ENCODE measurements around the gene SLFN14.
"Not testable (repeated sequence)": the region's sequence is repeated elsewhere in the genome, so short reads cannot be mapped to it uniquely, and the experiment has no call there.

The SLFN14 gene

DNA sequence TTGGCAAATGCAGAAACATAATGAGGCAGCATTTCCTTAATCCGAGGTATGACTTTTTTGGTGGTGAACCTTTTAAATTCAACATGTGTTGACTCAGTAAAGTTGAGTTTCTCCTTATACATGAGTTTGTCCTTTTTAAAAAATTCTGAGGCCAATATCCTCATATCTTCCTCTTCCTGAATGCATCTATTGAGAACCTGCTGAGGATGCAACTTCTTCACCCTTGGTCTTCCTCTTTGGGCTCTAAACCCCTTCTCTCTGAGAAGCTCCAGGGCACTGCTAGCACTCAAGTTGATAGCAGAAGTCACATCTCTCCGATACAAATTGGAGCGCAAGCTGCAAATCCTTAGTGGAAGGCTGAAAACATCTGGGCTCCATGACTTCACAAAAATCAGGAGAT, 3.3 kb downstream of the SLFN14 start:
- DNase-seq, result no peak

DNA sequence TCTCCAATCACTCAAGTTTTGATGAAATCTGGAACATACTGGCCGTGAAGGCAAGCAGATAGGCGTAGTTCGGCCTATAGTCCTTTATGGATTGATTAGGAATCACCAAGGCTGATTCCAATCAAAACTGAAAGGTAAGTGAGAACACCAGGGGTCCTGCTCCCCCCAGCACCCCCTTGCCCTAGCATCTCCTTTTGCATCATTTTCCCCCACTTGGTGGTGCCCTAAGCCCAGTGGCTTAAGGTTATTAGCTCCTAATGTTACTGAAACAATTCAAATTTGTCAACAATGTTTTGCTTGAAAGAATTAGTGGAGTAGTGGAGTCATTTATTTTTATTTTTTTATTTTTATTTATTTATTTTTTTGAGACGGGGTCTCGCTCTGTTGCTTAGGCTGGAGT, 4.9 kb downstream of the SLFN14 start:
- no peak for DNase-seq

GRCh38 chr17:35554668-35555067, 6.0 kb downstream of the SLFN14 start:
- DNase-seq, result no peak

GRCh38 chr17:35553310-35553709, 7.3 kb downstream of the SLFN14 start:
- no peak for DNase-seq

- DNase-seq, result no peak
Measured at GRCh38 chr17:35548978-35549377, 11.6 kb downstream of the SLFN14 start.

DNA sequence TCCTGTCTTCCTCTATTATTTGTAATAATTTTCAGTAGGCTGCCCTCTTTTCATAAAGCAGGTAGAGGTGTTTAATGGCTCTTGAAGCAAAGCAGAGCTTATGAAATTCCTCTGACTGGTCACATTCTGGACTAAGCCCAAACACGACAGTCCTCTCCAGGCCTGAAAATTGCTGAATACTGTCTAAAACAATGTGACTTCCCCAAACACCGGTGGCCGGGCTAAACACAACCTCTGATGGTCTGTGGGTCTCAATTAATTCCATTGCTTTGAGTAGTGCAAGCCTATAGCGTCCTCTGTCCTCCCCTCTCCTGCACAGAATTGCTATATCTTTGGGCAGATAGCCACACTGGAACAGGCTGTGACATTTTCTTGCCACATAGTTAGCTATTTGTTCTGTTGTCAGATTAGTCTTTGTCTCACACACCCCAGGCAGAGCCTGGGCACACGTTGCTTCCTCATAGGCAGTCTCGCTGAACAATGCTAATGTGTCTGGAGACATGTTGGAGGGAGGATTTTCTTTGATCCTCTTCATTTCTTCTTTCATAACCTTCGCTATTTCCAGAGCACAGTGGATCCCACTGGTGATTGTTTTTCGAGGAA, 12.3 kb downstream of the SLFN14 start:
- no peak for DNase-seq

- no peak for DNase-seq
Measured at GRCh38 chr17:35546487-35546886, 14.1 kb downstream of the SLFN14 start.

GRCh38 chr17:35545150-35545549, 15.5 kb downstream of the SLFN14 start:
- DNase-seq, result no peak

DNA sequence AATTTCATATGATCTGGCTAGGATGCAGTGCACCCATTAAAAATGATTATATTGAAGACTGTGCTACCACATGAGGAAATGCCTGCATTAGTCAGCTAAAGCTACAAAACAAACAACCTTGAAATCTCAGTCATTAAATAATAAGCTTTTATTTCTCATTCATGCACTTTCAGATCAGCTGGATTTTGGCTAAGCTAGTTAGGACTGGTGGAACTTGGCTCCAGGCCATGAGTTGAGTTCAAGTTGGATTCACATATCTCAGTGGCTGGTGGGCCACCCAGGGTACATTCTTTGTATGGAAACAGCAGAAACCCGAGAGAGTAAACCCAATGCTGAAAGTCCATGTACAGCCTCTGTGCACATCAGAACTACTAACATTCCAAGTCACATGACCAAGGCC, 16.8 kb downstream of the SLFN14 start:
- no peak for DNase-seq

DNA sequence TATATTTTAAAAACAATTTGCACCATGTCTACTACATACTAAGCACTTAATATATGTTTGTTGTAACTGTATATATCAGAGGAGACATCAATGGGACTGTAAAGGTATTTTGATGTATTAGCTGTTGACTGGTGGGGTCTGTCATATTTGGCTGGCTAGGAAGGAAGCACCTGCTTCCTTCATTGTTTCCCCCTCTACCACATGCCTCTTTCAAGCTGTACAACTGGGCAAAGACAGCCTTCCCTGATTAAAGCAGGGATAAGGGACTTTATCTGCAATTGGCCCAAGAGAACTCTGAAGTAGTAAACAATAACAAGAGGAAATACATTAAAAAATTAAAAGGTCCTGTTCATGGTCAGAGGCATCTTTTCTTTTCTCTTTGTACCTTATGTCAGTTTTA, 17.6 kb downstream of the SLFN14 start:
- DNase-seq, result peak in 1 of 2 donors; percentile 61

DNA sequence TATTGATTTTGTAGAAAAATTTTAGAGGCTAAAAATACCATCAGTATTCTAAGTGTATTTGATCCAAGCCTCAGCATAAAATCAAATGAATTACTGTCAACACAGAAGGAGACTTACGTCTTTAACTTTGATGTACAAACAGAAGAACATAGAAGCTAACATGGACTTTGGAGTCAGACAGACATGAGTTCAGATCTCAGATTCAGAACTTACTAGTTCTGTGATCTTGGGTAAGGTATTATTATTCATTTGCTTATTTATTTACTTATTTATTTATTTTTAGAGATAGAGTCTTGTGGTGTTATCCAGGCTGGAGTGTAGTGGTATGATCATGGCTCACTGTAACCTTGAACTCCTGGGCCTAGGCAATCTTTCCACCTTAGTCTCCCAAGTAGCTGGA, 19.2 kb downstream of the SLFN14 start:
- no peak for DNase-seq

DNA sequence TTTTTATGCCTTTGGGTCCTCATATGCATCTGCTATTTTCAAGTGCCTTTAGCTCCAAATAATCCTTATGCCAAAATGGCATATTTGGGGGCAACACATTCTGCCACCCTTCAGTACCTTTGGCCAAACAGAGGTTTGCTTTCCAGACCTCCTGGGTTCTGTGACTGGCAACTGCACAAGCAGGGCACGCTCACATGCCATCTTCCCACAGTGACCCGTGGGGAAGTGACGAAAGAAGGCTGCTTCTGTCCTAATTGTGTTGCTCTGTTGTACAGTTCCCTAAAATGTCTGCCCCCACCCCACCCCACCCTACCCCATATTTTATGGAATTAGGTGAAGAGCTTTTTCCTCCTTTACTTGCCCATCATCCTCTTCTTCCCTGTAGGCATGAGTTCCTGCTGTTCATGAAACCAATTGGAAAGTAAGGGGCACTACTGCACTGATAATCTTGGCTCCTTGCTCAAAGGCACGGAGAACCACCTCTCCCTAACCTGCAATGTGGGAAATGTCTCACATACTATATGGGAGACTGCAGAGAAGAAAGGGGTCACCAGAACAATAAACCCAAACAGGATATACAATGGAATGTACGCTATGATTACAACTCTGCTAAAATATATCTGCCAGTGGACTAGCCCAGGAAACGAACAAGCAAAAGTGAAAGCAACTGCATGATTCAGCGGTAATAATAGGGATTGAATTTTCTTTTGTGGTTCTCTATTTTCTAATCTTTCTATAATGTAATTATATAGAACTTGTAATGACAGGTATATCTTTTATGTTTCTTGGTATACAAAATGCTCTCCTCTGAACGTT, 19.8 kb downstream of the SLFN14 start:
- DNase-seq, result peak; percentile 29 to 71

DNA sequence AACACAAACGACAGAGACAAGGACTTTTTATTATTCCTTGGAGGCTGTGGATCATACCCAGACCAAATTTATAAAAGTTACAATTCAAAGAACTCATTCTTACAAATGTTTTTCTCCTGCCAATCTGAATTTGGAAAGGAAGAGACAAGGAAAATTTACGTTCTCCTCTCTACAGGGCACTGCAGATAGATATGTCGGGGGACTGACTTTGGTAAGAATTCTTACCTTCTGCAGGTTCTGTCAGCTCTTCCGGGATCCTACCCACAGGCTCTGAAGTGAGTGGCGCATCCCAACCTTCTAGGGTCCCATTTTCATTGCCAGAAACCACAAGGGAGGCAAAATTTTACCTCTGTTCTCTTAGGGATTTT, 21.0 kb downstream of the SLFN14 start:
- DNase-seq, result no peak

DNA sequence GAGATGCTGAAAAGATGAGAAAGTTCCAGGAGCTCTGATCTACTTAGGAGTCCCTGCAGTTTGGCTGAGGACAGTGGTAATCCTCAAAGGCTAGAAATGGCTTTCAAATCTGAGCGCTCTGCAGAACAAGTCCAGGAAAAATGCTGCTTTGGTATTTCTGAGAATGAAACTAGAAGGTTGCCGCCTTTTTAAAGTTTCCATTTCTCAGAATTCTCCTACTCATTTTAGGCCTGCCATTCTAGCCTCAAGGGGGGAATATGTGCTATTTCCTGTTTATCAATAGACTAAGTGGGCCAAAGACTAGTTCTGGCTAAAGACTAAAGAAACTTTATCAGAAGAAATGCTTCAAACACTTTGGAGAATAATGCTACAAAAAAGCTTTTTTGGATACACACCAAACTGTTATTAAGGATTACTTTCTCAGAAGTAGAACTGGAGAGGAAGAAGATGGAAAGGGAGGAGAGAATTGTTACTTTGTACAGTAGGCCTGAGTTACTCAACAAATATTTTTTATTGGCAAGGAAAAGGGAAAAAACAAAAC, 22.9 kb downstream of the SLFN14 start, which contains the start of gene SLFN12L:
Gene SLFN12L (minus strand): TSS at position 78 of the 541 bp plus-strand sequence. CDS start 15,314 bp downstream, outside the sequence.
- peak in 1 of 2 donors; percentile 25 for DNase-seq

- no peak for DNase-seq
Measured at GRCh38 chr17:35536664-35537171, 23.9 kb downstream of the SLFN14 start.

GRCh38 chr17:35535406-35535805, 25.2 kb downstream of the SLFN14 start:
- DNase-seq, result not testable (repeated sequence)

DNA sequence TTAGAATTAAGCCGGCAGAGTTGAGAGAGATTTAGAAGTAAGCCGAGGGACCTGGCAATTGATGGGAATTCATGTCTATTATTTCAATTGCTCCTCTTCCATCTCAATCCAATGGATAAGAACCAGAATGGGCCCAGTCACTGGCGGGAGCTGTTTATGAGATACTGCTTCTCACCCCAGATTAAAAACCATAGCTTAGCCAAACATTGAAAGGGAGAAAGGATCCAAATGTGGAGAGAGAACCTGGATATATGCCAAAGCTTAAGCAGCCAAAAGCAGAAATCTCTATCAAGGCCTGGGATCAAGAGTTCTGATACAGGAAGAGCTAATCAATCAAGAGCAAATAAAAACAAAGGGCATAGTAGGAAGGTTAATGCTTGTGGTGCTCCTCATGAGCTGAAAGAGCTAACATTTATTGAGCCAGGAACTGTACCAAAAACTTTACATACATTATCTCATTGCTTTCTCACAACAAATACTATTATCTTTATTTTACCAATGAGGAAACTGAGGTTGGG, 26.0 kb downstream of the SLFN14 start:
- DNase-seq, result no peak

GRCh38 chr17:35531160-35531559, 29.5 kb downstream of the SLFN14 start:
- no peak for DNase-seq

- no peak for DNase-seq
Measured at GRCh38 chr17:35529866-35530265, 30.8 kb downstream of the SLFN14 start.

- DNase-seq, result not testable (repeated sequence)
Measured at GRCh38 chr17:35529326-35529725, 31.3 kb downstream of the SLFN14 start.

DNA sequence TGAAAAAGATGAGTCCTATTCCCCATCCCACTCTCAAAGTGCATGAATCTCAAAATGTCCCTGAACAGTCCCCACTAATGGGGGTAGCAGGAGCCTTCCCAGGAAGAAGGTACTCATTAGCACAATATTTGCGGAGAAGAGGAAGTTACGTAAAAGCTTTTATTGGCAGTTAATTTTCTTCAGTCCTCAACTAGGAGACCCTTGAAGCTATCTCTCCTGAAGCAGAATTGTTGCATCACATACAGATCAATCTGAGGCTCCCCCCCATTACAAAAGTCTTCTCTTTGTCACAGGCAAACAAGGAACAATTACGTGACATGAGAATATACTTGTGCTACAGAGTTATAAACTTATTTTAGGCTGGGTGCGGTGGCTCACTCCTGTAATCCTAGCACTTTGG, 37.3 kb downstream of the SLFN14 start:
- DNase-seq, result no peak

- DNase-seq, result peak in 1 of 2 donors; percentile 86
Measured at GRCh38 chr17:35521654-35522256, 38.9 kb downstream of the SLFN14 start.

GRCh38 chr17:35521150-35521549, 39.5 kb downstream of the SLFN14 start:
- no peak for DNase-seq
